WTC11 (cell line): ENCODE data around the gene CCM2. TPM values are rescaled to one million over a fixed set of nuclear protein-coding genes. Genes with fewer than 3 reads are reported as not detected.
A peak's percentile ranks its signal among the peaks of the same experiment; 100 is the strongest.

Experiments used
- ATAC-seq: fragments of 200-7000 bp; cut with Tn5 transposase; 2 replicates; pipeline ENCODE4 v1.10.0; 2021; ENCODE audit warnings: mild to moderate bottlenecking, moderate library complexity
- CTCF ChIA-PET: fragments of 300-600 bp; sonication (Branson Sonifier 250); formaldehyde crosslinking; loops from one replicate; lab custom pipeline; 2021; ENCODE audit warnings: antibody characterized with exemption; lab: Charles Lee
- POLR2A ChIA-PET: fragments of 350-600 bp; sonication (Branson Sonifier 250); formaldehyde crosslinking; loops from one replicate; lab custom pipeline; 2021; ENCODE audit warnings: antibody characterized with exemption; lab: Charles Lee
- DNase-seq: peaks from one replicate; pipeline ENCODE4 v3.0.0; 2021; ENCODE audit warnings: low spot score
- H3K27ac Mint-ChIP-seq: 2 replicates; pipeline ENCODE4 v1.8.0; 2021; ENCODE audit warnings: mixed read lengths
- H3K27me3 Mint-ChIP-seq: 2 replicates; pipeline ENCODE4 v1.8.0; 2021; ENCODE audit warnings: low read depth, mild to moderate bottlenecking, moderate library complexity, mixed read lengths
- H3K36me3 Mint-ChIP-seq: 2 replicates; pipeline ENCODE4 v1.8.0; 2021; ENCODE audit warnings: mixed read lengths
- H3K4me1 Mint-ChIP-seq: 2 replicates; pipeline ENCODE4 v1.8.0; 2022; ENCODE audit warnings: mixed read lengths
- H3K4me3 Mint-ChIP-seq: 2 replicates; pipeline ENCODE4 v1.8.0; 2021; ENCODE audit warnings: mild to moderate bottlenecking, moderate library complexity, mixed read lengths
- H3K9me3 Mint-ChIP-seq: 2 replicates; pipeline ENCODE4 v1.8.0; 2021; ENCODE audit warnings: mixed read lengths
- CTCF ChIP-seq: fragments of 200-600 bp; IDR thresholded peaks from 2 replicates; pipeline ENCODE4 v1.8.0; 2022; ENCODE audit warnings: antibody characterized with exemption
- E2F1 ChIP-seq: sonication (generic); formaldehyde crosslinking; IDR thresholded peaks from 2 replicates; pipeline ENCODE4 v1.8.0; 2022; ENCODE audit warnings: mild to moderate bottlenecking, missing genetic modification reagents
- FOXJ3 ChIP-seq: sonication (generic); formaldehyde crosslinking; IDR thresholded peaks from 2 replicates; pipeline ENCODE4 v1.9.0; 2021; ENCODE audit warnings: missing genetic modification reagents, mild to moderate bottlenecking, borderline replicate concordance
- FOXK1 ChIP-seq: sonication (generic); formaldehyde crosslinking; IDR thresholded peaks from 2 replicates; pipeline ENCODE4 v1.8.0; 2022; ENCODE audit warnings: mild to moderate bottlenecking, moderate library complexity, missing genetic modification reagents
- GABPB1 ChIP-seq: sonication (generic); formaldehyde crosslinking; IDR thresholded peaks from 2 replicates; pipeline ENCODE4 v1.8.1; 2023; ENCODE audit warnings: mild to moderate bottlenecking, missing genetic modification reagents
- MXD4 ChIP-seq: fragments of 250-450 bp; sonication (Bioruptor Pico); IDR thresholded peaks from 2 replicates; pipeline ENCODE4 v1.8.0; 2021; ENCODE audit warnings: mild to moderate bottlenecking, moderate library complexity, borderline replicate concordance
- NFYB ChIP-seq: sonication (generic); formaldehyde crosslinking; conservative IDR thresholded peaks from 2 replicates; pipeline ENCODE4 v1.8.0; 2022; ENCODE audit warnings: low read depth, missing genetic modification reagents
- OVOL2 ChIP-seq: fragments of 250-450 bp; sonication (Bioruptor Pico); IDR thresholded peaks from 2 replicates; pipeline ENCODE4 v1.9.0; 2021; ENCODE audit warnings: mild to moderate bottlenecking, borderline replicate concordance
- RELA ChIP-seq: sonication (generic); formaldehyde crosslinking; IDR thresholded peaks from 2 replicates; pipeline ENCODE4 v1.8.1; 2022; ENCODE audit warnings: missing genetic modification reagents, mild to moderate bottlenecking, borderline replicate concordance
- RORB ChIP-seq: fragments of 250-450 bp; sonication (Bioruptor Pico); IDR thresholded peaks from 2 replicates; pipeline ENCODE4 v1.9.0; 2021; ENCODE audit warnings: mild to moderate bottlenecking
- ZNF416 ChIP-seq: fragments of 250-450 bp; sonication (Bioruptor Pico); IDR thresholded peaks from 2 replicates; pipeline ENCODE4 v1.9.0; 2021; ENCODE audit warnings: mild to moderate bottlenecking, inconsistent platforms
- total RNA-seq: library from RNA; stranded (reverse); gene quantifications from 3 replicates; pipeline ENCODE4 v1.2.3, GENCODE V29; 2021
- TF ChIP-seq, protein P1 (sequence below): sonication (generic); formaldehyde crosslinking; IDR thresholded peaks from 2 replicates; pipeline ENCODE4 v1.8.0; 2022; ENCODE audit warnings: missing genetic modification reagents
- TF ChIP-seq, protein P2 (sequence below): sonication (generic); formaldehyde crosslinking; IDR thresholded peaks from 2 replicates; pipeline ENCODE4 v1.8.1; 2022; ENCODE audit warnings: mild to moderate bottlenecking, moderate library complexity, missing genetic modification reagents
- TF ChIP-seq, protein P3 (sequence below): fragments of 250-450 bp; sonication (Bioruptor Pico); IDR thresholded peaks from 2 replicates; pipeline ENCODE4 v1.9.0; 2021; ENCODE audit warnings: moderate library complexity, mild to moderate bottlenecking, inconsistent platforms, borderline replicate concordance
- TF ChIP-seq, protein P4 (sequence below): sonication (generic); formaldehyde crosslinking; IDR thresholded peaks from 2 replicates; pipeline ENCODE4 v1.8.1; 2023; ENCODE audit warnings: mild to moderate bottlenecking, missing genetic modification reagents
- TF ChIP-seq, protein P5 (sequence below): sonication (generic); formaldehyde crosslinking; IDR thresholded peaks from 2 replicates; pipeline ENCODE4 v1.8.1; 2023; ENCODE audit warnings: mild to moderate bottlenecking, missing genetic modification reagents, borderline replicate concordance

The CCM2 gene
- total RNA-seq, 1 experiment from 2014 or later, result 32.7 TPM

DNA sequence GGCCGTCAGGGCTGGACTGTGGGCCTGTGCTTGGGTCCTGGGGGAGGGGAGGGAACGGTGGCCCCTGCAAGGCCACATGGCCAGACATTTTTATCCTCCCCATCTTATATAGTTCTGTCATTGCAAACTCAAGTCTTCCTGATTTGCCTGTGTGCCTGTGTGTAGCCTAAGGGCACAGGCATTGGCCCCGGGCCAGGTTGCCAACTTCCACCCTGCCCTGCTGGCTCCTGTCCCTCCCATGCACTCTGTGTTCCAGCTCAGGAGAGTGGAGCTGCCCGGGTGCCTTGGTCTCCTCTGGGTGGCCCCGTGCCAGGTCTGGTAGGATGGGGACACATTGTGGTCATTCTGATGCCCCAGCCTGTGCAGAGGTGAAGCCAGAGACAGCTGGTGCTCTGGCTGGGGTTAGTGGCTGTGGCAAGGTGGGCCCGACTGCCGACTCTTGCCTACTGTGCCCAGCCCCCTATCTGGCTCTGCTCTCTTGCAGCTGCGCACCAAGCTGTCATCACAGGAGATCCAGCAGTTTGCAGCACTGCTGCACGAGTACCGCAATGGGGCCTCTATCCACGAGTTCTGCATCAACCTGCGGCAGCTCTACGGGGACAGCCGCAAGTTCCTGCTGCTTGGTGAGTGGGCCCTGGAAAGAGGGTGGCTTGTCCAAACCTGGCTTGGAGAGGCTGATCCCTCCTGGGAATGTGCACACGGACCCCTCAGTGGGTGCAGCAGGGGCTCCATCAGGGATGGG is 74.0 kb downstream of the CCM2 start:
- ATAC-seq (no peak), DNase-seq (no peak)
- Mint-ChIP-seq H3K4me3 (no peak overlapping the region), H3K27ac (peak overlapping the region; percentile 36; the same call in 1 of the 2 replicates), H3K36me3 (peaks cover 12% of the 10 kb centered on the region), H3K9me3 (no peaks in the 10 kb centered on the region), H3K27me3 (no peaks in the 10 kb centered on the region), H3K4me1 (no peaks in the 10 kb centered on the region)
- POLR2A ChIA-PET, result no interaction called here
- CTCF ChIA-PET, result interaction anchor here (5.1 kb wide), 1 partner anchor 100 kb away, joined by 35 read pairs; no protein-coding TSS in a partner anchor
- TF ChIP-seq ZNF416 (CRISPR knock-in tag) (no peak), RORB (no peak), E2F1 (no peak), FOXJ3 (CRISPR knock-in tag) (no peak), MXD4 (CRISPR knock-in tag) (no peak), RELA (no peak), NFYB (no peak), CTCF (no peak)
- TF ChIP-seq, protein P1, sequence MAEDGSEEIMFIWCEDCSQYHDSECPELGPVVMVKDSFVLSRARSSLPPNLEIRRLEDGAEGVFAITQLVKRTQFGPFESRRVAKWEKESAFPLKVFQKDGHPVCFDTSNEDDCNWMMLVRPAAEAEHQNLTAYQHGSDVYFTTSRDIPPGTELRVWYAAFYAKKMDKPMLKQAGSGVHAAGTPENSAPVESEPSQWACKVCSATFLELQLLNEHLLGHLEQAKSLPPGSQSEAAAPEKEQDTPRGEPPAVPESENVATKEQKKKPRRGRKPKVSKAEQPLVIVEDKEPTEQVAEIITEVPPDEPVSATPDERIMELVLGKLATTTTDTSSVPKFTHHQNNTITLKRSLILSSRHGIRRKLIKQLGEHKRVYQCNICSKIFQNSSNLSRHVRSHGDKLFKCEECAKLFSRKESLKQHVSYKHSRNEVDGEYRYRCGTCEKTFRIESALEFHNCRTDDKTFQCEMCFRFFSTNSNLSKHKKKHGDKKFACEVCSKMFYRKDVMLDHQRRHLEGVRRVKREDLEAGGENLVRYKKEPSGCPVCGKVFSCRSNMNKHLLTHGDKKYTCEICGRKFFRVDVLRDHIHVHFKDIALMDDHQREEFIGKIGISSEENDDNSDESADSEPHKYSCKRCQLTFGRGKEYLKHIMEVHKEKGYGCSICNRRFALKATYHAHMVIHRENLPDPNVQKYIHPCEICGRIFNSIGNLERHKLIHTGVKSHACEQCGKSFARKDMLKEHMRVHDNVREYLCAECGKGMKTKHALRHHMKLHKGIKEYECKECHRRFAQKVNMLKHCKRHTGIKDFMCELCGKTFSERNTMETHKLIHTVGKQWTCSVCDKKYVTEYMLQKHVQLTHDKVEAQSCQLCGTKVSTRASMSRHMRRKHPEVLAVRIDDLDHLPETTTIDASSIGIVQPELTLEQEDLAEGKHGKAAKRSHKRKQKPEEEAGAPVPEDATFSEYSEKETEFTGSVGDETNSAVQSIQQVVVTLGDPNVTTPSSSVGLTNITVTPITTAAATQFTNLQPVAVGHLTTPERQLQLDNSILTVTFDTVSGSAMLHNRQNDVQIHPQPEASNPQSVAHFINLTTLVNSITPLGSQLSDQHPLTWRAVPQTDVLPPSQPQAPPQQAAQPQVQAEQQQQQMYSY (CRISPR knock-in tag), result no peak
- TF ChIP-seq, protein P2, sequence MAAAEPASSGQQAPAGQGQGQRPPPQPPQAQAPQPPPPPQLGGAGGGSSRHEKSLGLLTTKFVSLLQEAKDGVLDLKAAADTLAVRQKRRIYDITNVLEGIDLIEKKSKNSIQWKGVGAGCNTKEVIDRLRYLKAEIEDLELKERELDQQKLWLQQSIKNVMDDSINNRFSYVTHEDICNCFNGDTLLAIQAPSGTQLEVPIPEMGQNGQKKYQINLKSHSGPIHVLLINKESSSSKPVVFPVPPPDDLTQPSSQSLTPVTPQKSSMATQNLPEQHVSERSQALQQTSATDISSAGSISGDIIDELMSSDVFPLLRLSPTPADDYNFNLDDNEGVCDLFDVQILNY (CRISPR knock-in tag), result no peak

DNA sequence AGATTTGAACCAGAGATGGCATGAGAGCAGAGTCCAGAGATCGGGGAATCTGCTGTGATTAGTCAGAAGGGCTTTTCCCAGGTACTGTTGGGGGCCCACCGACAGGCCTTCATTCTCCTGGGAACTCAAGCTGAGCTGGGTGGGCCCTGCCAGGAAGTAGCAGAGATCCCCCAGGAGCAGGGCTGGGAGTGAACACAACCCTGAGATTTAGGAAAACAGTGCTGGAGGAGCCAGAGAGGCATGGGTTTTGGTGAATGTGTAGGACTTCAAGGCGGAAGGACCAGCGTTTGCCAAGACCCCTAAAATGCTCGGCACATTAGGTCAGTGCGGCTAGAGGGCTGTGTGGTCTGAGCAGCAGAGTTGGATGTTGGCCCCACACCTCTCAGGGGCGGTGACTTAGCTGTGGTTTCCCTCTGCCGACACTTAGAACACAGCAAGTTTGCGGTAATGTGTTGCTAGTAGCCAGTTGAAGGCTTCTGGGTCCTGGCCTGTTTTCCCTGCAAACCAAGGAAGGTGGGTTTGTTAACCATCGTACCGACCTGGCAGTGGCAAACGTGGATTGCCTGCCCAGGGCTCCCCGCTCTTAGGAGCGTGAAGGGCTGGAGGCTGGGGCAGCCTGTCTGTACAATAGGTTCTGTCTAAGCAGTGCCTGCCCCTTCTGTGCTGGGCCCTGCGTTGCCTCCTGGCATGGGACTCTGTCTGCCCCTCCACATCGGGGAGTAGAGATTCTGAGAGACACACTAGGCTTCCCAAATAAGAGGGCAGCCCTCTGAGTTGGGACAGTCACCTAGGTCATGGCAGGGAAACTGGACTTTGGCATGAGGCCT is 74.7 kb downstream of the CCM2 start:
- no peak for ATAC-seq
- H3K9me3 Mint-ChIP-seq, result 0 out of 2 replicates have a peak, but pooled peaks cover under 1% of the 10 kb centered on the region
- H3K27ac Mint-ChIP-seq, result no peak overlapping the region
- peaks cover 12% of the 10 kb centered on the region for H3K36me3 Mint-ChIP-seq
- TF ChIP-seq, protein P3, sequence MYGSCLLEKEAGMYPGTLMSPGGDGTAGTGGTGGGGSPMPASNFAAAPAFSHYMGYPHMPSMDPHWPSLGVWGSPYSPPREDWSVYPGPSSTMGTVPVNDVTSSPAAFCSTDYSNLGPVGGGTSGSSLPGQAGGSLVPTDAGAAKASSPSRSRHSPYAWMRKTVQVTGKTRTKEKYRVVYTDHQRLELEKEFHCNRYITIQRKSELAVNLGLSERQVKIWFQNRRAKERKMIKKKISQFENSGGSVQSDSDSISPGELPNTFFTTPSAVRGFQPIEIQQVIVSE, result no peak
- no peak for TF ChIP-seq E2F1
- no peak for TF ChIP-seq GABPB1
- TF ChIP-seq, protein P4, sequence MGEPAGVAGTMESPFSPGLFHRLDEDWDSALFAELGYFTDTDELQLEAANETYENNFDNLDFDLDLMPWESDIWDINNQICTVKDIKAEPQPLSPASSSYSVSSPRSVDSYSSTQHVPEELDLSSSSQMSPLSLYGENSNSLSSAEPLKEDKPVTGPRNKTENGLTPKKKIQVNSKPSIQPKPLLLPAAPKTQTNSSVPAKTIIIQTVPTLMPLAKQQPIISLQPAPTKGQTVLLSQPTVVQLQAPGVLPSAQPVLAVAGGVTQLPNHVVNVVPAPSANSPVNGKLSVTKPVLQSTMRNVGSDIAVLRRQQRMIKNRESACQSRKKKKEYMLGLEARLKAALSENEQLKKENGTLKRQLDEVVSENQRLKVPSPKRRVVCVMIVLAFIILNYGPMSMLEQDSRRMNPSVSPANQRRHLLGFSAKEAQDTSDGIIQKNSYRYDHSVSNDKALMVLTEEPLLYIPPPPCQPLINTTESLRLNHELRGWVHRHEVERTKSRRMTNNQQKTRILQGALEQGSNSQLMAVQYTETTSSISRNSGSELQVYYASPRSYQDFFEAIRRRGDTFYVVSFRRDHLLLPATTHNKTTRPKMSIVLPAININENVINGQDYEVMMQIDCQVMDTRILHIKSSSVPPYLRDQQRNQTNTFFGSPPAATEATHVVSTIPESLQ (CRISPR knock-in tag), result no peak
- no peak for TF ChIP-seq FOXK1
- TF ChIP-seq, protein P5, sequence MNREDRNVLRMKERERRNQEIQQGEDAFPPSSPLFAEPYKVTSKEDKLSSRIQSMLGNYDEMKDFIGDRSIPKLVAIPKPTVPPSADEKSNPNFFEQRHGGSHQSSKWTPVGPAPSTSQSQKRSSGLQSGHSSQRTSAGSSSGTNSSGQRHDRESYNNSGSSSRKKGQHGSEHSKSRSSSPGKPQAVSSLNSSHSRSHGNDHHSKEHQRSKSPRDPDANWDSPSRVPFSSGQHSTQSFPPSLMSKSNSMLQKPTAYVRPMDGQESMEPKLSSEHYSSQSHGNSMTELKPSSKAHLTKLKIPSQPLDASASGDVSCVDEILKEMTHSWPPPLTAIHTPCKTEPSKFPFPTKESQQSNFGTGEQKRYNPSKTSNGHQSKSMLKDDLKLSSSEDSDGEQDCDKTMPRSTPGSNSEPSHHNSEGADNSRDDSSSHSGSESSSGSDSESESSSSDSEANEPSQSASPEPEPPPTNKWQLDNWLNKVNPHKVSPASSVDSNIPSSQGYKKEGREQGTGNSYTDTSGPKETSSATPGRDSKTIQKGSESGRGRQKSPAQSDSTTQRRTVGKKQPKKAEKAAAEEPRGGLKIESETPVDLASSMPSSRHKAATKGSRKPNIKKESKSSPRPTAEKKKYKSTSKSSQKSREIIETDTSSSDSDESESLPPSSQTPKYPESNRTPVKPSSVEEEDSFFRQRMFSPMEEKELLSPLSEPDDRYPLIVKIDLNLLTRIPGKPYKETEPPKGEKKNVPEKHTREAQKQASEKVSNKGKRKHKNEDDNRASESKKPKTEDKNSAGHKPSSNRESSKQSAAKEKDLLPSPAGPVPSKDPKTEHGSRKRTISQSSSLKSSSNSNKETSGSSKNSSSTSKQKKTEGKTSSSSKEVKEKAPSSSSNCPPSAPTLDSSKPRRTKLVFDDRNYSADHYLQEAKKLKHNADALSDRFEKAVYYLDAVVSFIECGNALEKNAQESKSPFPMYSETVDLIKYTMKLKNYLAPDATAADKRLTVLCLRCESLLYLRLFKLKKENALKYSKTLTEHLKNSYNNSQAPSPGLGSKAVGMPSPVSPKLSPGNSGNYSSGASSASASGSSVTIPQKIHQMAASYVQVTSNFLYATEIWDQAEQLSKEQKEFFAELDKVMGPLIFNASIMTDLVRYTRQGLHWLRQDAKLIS (CRISPR knock-in tag), result no peak
- no peak for TF ChIP-seq OVOL2 (CRISPR knock-in tag)
- DNase-seq, result no peak
- POLR2A ChIA-PET, result no interaction called here
- no peaks in the 10 kb centered on the region for H3K27me3 Mint-ChIP-seq
- H3K4me1 Mint-ChIP-seq, result no peaks in the 10 kb centered on the region
- H3K4me3 Mint-ChIP-seq, result no peak overlapping the region
- CTCF ChIA-PET, result interaction anchor here (1.4 kb wide), 1 partner anchor 101 kb away, joined by 4 read pairs; no protein-coding TSS in a partner anchor
